HuH-7 (cell line): ENCODE results near the gene MRFAP1L1.
"Not testable (repeated sequence)": the region's sequence is repeated elsewhere in the genome, so short reads cannot be mapped to it uniquely, and the experiment has no call there.

Experiments used
- DNase-seq: peaks from one replicate; pipeline ENCODE4 v3.0.0; 2011; ENCODE audit warnings: low spot score

MRFAP1L1 gene

DNA sequence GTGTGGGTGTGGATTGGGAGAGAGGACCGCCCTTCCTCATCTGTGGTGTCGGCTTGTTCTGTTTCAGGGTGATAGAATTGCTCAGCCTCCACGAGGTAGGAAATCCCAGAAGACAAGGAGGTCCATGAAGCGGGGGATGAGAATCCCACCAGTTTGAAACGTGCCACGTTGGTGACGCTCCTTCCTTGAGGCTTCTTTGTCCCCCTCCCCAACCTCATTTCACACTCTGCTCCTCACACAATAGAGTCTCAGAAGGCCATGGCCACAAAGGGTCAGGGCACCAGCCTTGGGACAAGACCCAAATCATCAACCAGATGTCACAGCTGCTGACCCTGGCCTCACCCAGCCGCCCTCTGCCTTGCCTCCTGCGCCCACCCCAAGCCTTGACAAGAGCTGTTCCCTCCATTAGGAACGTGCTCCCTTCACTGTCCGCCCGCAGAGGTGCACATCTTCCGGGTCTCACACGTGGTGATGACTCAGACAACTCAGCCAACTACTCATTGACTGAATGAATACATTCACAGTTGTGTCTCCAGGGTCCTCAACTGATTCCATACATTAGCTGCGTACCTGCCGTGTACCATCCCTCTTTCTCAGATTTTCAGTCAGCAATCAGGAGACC, 24.6 kb upstream of the MRFAP1L1 start:
- no peak for DNase-seq

DNA sequence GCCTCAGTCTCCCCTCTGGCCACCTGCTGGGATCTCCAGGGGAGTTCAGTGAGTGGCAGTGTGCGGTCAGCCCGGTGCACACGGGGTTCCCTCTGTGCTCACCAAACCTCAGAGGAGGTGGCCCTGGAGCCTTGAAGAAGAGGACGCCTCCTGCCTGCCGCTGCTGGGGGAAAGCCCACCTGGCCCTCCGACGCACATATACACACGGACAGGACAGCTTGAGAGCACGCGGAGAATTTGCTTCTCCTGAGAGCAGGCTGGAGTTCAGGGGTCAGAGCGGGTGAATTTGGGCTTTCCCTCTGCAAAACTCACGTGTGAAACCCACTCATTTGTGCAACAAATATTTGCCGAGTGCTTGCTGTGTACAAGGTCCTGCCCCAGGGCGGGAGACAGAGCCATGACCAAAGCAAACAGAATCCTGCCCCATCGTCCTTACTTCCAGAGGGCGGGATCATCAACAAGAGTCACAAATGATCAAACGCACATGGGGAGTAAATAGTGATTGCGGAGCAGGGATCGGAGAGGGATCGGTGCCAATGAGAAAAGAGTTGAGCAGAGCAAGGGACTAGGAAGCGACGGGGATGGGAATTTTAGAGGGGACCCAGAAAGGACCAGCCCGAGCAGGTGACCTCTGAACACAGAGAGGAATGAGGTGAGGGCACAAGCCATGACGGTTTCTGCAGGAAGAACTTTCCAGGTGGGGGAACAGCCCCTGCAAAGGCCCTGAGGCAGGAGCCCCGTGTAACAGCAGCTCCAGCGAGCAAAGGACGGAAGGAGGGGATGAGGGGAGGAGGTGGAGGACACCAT, 23.9 kb upstream of the MRFAP1L1 start:
- DNase-seq, result no peak

DNA sequence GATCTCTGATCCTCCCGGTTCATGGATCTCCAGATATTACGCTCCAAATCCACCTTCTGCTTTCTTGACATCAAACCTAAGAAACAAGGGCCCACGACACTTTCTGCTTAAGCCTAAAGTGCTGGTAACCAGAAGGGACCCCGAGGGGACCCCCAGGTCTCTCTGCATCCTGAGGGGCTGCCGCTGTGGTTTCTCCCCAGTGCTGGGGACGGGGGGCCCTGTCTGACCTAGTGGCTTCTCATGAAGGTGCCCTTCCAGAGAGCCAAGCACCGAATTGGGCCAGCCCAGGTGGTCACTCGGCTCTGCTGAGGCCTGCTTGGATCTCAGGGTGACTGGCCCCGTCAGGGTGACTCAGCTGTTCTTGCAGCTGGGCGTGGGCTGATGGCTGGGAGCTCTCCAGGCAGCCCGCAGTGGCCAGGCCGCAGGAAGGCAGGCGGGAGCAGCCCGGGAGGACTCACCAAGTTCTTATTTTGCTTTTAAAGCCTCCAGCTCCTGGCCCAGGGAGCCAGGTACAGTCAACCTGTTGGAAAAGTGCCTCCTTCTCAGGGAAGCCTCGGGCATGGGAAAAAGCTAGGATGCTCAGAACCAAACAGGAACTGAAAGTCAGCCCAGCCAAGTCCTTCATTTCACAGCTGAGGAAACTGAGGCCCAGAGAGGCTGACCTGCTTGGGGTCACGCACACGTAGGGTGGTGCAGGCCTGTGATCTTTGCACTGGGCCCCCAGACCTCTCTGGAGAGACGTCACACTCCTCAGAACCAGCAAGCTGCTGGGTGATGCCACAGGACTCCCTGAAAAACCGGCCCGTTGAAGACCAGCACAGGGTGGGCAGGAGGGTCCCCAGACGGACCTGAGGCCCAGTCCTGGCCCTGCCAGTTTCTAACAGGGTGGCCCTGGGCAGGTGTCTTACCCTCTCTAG, 23.0 kb upstream of the MRFAP1L1 start:
- no peak for DNase-seq

DNA sequence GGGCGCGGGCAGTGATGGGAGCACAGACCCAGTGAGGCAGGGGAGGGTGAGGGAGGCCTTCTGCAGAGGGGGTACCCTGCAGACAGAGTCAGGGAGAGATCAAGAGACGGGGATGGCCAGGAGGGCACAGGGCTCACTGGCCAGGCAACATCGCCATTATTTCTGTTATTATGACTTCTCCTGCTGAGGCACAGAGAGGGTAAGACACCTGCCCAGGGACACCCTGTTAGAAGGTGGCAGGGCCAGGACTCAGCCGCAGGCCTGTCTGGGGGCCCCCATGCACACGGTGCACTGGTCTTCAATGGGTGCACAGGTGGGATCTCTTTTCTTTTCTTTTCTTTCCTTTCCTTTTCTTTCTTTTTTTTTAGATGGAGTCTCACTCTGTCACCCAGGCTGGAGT, 22.1 kb upstream of the MRFAP1L1 start:
- DNase-seq, result no peak

DNA sequence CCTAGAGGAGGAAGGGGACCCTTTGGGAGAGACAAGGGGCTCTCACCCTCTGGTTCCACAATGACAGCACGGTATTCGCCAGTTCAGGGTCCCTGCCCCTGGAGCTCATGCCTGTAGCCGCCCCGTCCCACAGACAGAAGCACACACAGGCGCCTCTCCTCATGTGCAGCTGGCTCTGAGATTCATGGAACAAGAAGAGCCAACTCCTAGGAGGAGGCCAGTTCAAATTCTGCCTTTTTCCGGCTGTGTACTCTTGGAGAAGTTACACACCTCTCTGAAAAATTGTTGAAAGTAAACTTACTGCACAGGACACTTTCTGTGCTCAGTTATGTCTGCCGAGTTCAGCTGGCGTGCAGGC, 21.6 kb upstream of the MRFAP1L1 start:
- DNase-seq, result no peak

DNA sequence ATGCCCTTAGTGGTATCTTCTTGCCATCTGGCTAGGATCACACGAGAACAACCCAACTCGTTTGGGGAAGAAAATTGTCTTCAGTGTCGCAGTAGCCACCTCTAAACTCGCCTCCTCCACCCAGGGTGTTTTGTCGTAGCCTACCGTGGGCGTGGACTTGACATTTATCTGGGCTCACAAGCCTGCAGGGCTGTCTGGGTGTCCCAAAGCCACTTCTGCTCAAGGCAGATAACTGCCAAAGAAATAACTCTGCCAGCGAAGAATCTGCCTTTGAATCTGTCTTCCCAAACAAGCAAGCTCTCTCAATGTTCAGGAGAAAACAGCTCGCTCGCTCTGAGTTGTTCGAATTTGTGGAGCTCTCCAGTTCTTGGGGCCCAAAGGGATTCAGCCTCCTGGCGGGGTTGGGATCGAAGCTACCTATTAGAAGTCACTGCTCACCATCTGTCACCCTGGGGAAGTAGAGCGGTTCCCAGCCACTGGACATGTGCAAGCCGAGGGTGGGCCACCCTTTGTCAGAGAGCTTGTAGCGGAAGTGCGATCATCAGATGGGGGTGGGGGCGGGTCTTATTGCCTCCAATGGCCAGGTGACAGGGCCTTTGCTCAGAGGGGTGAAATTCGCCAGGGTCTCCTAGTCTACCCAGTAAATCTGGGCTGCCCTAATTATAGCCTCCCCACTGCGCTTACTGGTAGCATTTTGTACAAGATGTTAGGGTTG, 21.1 kb upstream of the MRFAP1L1 start:
- no peak for DNase-seq

DNA sequence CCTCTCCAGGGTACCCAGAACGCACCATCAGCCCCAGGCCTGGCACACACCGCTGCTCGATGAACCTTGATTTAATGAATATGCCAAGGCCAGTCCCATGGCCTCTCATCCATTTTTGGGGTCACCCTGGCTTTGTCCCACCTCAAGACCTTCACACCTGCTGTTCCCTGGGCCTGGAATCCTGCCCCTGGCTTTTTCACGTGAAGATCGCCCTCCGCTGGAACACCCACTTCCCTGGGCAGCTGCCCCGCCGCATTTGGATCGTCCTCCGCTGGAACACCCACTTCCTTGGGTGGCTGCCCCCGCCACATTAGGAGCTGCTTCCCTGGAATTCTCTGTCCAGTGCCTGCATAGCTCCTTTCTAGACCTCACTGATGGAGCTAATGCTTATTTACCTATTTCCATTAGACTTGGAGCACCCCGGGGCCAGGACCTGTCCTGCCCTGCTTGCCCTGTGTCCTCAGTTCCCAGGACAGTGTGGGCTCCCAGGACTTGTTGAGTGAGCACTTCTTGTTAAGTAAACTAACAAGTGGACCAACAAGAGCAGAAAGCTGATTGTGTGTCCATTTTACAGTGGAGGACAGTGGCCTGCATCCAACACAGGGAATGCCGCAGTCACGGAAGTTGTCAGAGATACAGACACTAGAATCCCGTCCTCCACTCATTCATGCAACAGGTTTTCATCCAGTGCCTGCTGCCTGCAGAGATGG, 18.8 kb upstream of the MRFAP1L1 start:
- no peak for DNase-seq

DNA sequence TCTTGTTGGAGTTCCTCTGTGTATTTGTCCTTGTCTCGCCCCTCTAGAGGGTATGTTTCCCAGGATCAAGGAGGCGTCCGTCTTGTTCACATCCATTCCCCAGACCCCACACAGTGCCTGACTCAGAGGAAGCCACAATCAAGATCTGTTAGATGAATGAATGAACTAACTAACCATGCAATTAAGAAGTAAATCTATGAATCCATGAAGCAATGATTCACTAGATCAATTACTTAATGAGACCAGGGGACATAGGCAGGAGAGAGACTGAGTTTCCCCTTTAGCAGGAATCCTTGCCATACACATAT, 18.2 kb upstream of the MRFAP1L1 start:
- DNase-seq, result no peak

DNA sequence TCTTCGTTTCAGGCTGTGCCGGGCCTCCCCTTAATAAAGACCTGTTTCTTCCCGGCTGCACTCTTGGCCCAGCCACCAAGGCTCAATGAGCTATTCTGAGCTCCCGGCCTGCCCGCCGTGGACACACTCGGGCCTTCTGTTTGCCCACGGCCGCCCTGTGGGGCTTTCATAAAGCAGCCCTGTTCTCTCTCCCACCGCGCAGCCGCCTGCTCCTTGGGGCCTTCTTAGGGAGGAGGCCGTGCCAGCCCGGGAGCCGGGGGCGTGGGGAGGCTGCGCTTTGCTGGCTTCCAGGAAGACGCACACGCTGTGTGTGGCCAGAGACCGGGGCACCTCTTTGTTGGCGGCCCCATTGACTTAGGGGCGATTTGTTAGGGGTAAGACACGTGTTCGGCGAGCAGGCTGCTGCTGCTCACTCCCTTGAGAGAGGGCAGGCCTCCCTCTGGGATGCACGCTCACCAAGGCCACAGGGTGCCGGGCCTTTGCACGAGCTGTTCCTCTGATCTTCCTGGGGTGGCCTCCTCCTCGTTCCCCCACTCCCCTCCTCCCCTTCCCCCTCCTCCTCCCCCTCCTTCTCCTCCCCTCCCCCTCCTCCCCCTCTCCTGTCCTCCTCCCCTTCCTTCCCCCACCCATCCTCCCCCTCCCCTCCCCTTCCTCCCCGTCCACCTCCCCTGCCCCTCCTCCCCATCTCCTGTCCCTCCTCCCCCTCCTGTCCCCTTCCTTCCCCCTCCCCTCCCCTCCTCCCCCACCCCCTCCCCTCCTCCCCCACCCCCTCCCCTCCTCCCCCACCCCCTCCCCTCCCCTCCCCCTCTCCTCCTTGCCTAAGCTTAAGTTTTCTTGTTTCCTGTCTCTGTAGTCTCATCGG, 17.6 kb upstream of the MRFAP1L1 start:
- no peak for DNase-seq

DNA sequence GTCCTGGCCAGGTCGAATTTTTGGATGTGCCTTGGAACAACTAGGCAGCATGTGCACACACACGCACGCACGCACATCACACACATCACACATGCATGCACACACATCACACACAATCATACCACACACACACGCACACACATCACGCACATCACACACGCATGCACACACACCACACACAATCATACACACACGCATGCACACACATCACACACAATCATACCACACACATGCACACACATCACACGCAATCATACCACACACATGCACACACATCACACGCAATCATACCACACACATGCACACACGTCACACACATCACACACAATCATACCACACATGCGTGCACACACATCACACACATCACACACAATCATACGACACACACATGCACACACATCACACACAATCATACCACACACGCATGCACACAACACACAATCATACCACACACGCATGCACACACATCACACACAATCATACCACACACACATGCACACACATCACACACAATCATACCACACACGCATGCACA, 15.8 kb upstream of the MRFAP1L1 start:
- not testable (repeated sequence) for DNase-seq

DNA sequence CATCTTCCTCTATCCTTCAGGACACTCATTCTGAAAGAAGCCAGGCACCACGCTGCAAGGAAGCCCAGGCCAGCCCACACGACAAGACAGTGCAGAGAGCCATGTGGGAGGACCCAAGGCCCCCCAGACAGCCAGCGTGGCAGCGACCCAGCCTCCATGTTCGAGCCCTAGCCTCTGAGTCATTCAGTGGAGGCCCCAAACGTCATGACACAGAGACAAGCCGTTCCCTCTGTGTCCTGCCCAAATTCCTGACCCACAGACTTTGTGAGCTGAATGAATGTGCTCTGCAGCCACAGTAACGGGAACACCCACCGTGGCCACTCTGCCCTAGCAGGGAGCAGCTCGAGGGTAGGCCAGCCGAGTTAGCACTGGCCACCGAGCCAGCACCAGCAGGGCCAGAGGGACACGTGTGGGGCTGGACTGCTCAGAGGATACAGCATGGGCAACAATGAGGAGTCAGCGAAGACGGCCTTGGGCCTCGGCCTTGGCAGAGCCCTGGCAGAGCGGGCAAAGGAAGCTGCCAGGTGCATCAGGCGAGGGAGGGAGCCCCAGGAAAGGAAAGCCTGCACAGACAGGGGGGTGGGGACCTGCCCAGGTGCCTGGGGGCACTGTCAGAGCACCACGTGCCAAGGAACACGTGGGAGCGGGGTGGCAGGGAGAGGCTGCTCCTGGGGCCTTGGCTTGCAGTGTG, 14.9 kb upstream of the MRFAP1L1 start:
- no peak for DNase-seq

DNA sequence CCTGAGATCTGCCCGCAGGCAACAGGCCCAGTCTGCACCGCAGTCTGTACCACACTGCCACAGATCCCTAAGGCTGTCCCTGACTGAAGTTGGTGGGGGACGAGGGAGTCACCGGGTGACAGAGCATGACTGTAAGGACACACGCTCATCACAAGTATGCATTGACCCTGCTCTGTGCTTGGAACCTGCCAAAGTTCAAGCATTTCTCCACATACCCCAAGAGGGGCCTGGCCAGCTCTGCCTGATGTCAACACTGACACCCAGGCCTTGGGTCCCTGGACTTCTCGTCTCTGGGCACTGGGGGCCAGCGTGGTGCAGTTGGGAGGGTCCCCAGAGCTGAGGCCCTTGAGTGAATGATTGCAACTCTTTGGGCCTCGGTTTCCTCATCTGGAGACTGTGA, 14.2 kb upstream of the MRFAP1L1 start:
- DNase-seq, result no peak

DNA sequence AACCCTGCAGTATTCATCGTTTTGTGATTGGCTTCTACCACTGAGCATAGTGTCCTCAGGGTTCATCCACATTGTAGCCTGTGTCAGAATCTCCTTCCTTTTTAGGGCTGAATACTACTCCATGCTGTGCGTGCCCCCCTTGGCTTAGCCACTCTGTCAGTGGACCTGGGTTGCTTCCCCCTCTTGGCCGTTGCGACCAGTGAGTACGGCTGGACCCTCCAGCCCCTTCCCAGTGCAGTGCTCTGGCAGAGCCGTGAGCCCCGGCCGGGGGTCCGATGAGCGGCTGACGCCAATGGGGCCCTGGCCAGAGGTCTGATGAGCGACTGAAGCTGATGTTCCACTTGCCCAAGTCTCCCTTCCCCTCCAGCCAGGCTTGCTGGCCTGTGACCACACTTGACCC, 13.2 kb upstream of the MRFAP1L1 start:
- DNase-seq, result no peak

DNA sequence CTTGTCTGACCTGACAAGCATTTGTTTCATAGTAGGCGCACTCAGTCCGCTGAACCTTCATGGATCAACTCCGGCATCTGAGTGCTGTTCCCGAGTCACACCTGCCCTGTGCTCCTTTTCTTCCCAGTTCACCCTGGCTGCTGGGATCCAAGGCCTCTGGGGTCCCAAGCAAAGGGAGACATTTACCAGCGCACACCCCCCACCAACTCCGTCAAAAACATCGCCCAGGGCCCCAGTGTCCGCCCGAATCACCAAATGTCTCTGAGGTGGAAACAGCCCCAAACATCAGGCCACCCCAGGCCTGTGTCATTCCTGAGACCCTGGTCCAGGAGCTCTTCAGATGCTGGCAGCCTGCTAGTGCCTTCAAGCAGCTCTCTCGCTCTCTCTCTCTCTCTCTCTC, 11.5 kb upstream of the MRFAP1L1 start:
- no peak for DNase-seq

DNA sequence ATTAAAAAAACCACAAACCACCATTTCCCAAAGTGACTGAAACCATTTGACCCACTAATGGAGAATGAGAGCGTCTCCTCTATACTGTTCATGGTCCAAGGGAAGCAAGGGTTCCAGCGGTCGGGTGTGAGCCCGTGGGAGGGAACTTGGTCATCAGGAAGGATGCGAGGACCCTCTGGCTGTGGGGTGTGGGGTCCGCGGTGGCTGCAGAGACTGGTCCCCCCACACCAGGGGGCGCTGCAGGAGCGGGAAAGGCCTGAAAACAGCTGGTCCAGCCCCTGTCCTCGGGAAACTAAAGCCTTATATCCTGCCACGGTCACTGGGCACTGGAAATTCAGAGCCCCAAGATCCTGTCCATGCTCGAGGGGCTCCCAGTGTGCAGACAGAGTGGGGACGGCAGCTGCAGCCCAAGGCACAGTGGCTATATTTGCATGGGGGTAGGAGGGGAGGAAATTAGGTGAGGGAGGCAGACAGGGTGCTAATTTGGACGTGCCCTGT, 10.6 kb upstream of the MRFAP1L1 start:
- peak; percentile 98 for DNase-seq

DNA sequence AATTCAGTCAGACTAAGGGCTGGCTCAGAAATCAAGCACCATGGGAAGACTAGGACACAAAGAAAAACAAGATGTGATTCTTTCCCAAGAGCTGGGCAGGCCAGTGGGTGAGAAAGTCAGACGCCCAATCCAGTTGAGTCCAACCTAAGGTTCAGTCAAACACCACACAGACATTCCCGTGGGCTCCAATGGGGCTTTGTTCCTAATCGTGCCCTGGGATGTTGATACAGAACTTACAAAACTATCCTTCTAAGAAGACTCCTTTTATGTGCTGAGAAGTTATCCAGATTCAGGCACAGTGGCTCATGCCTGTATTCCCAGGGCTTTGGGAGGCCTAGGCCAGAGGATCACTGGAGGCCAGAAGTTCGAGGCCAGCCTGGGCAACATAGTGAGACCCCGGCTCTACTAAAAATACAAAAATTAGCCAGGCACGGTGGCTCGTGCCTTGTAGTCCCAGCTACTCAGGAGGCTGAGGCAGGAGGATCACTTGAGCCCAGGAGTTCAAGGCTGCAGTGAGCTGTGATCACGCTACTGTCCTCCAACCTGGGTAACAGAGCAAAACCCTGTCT, 10.0 kb upstream of the MRFAP1L1 start:
- DNase-seq, result no peak

DNA sequence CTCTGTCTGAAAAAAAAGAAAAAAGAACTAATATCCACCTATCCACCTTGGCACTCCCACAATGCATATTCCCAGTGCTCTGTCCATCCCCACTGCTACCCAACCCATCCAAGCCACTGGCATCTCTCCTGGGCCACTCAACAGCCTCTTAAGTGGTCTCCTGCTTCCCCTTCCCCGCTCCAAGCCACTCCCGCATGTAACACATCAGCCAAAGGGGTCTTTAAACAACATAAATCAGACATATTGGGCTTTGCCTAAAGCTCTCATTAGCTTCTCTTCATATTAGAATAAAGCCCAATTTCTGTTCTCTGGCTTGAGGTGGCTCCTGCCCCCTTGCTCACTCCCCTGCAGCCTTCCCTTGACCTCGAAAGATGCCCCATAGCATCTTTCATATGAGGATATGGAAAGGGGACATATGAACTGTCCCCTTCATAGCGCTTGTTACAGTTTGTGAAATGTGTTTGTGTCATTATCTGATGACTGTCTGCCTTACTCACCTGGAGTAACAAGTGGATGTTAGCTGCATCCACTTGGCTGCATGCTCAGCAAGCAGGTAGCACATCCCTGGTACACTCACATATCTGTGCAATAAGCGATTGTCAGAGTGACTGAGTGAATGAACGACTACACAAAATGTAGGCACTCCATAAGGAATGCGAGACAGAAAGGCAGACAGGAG, 9.4 kb upstream of the MRFAP1L1 start:
- no peak for DNase-seq

DNA sequence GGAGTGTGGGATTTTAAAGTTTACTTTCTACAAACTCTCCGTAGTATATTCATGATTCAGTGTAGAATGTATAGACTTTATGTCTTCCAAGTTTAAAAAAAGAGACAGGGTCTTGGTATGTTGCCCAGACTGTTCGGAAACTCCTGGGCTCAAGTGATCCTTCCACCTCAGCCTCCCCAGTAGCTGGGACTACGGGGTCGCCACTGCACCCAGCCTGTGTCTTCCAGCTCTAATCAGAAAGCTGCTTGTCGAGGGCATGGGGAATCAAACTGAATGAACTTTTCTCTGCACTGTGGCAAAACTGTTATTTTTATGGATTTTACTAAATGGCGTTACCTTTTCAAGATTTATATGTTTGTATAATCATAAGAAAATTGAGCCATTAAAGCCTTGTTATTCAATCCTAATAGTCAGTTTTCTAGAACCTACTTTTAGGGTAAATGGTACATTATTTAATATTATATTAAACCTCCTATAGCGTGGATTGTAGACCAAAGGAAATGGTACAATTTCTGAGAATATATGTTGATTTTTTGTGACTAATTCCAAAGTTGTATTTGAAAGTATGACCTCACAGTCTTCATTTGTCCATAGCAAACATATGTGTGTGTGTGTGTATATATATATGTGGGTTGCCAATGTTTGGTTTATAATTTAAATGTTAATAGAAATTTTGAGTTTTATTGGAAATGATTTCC, 7.4 kb upstream of the MRFAP1L1 start:
- no peak for DNase-seq
